ENCODE measurements around the gene HOXD13.

The HOXD13 gene

GRCh38 chr2:176085861-176086771 is 6.4 kb upstream of the HOXD13 start:
- no peak for TF ChIP-seq ZFX (IDR thresholded peaks at IDR 0.05)
- TF ChIP-seq CTCF (conservative IDR thresholded peaks at IDR 0.05) = peak; percentile 67
- H3K27ac ChIP-seq = no peak overlapping the region

- no peak for TF ChIP-seq ZFX (IDR thresholded peaks at IDR 0.05)
- no peak for TF ChIP-seq CTCF (conservative IDR thresholded peaks at IDR 0.05)
- no peak overlapping the region for H3K27ac ChIP-seq
These were observed 5.0 kb upstream of the HOXD13 start for GRCh38 chr2:176087330-176088047.

- peak; percentile 90 for TF ChIP-seq CTCF (conservative IDR thresholded peaks at IDR 0.05)
- no peak for TF ChIP-seq ZFX (IDR thresholded peaks at IDR 0.05)
- no peak overlapping the region for H3K27ac ChIP-seq
These were observed 4.2 kb upstream of the HOXD13 start for GRCh38 chr2:176088048-176088936.

GRCh38 chr2:176088937-176089842 is 3.3 kb upstream of the HOXD13 start:
- H3K27ac ChIP-seq = no peak overlapping the region
- TF ChIP-seq ZFX (IDR thresholded peaks at IDR 0.05) (no peak), CTCF (conservative IDR thresholded peaks at IDR 0.05) (no peak)

- H3K27ac ChIP-seq = no peak overlapping the region
- TF ChIP-seq CTCF (conservative IDR thresholded peaks at IDR 0.05) (no peak), ZFX (IDR thresholded peaks at IDR 0.05) (no peak)
These were observed 2.6 kb upstream of the HOXD13 start for GRCh38 chr2:176089843-176090395.

- H3K27ac ChIP-seq = no peak overlapping the region
- TF ChIP-seq CTCF (conservative IDR thresholded peaks at IDR 0.05) = no peak
- TF ChIP-seq ZFX (IDR thresholded peaks at IDR 0.05) = no peak
These were observed 1.7 kb upstream of the HOXD13 start for GRCh38 chr2:176090862-176091261.
